Activated T-cell treated with anti-CD3 and anti-CD28 coated beads, Interleukin-2, amount 50 U/mL, for 1 hour (primary cell): ENCODE results near the gene PRDM12.
"Not testable (repeated sequence)": the region's sequence is repeated elsewhere in the genome, so short reads cannot be mapped to it uniquely, and the experiment has no call there.

Source experiments
- DNase-seq: peaks from one replicate; pipeline ENCODE4 v3.0.0-alpha.2; 2020

The PRDM12 gene

DNA sequence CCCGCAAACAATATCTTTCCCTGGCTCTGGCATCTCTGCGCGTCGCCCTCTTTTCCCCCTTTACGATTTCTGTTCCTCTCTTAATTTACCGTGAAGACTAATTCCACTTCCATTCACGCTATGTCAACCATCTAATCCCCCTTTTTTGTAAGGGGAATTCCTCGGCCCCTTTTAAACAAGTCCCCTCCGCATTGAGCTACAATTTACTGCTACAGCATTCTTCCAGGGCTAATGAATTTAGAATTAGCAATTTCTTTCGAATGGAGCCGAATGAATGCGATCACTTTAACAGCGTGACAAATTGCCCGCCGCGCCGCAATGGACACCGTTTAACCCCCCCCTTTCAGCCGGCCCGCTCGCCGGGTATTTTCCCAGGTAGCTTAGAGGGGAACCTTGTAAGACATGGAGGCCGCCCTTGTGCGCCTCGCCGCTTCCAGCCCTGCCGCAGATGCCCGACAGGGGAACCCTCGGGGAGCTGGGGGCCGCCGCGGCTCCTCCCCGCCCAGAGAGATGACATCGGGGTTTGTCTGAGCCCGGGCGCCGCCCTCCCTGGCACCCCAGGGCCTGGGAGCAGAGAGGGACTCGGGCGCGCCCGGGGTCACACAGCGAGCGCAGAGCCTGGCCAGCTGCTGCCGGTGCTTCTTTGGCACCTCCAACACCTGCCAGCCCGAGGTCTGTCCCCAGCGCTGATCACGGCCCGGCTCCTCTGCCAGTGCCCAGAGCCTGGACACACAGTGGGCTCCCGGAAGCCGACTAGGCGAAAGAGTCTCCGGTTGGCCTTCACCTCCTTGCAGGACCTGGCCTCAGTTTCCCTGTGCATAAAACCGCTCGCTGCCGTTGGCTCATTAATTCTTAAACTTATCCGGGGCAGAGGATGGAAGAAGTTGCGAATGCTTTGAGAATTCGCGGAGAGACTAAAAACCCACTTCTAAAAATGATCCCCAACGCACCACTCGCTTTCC, 1.3 kb downstream of the PRDM12 start:
- peak; percentile 24 for DNase-seq

DNA sequence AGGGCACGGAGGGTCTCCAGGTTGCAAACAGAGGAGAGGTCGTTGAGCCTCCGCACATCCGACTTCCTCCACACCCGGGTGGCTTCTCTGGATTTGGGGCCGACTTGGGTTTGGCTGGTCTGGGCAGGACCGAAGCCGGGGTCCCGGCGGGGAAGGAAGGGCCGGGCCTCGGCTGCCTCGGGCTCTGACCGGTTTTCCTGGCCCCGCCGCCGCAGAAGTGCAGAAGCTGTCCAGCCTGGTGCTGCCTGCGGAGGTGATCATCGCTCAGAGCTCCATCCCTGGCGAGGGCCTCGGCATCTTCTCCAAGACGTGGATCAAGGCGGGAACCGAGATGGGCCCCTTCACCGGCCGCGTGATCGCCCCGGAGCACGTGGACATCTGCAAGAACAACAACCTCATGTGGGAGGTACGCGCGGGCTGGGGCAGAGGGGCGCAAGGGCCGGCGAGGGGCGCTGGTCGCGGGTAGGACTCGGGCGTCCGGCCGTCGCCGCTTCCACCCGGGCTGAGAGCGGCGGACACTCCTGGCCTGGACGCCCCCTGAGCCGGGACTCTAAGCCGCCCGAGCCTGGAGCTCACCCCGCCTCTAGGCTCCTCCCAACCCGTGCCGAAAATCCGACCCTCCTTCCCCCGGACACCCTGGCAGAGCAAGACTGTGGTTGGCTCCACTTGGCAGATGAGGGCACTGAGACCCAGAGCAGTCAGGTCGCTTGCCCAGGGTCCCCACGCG, 2.2 kb downstream of the PRDM12 start:
- no peak for DNase-seq

DNA sequence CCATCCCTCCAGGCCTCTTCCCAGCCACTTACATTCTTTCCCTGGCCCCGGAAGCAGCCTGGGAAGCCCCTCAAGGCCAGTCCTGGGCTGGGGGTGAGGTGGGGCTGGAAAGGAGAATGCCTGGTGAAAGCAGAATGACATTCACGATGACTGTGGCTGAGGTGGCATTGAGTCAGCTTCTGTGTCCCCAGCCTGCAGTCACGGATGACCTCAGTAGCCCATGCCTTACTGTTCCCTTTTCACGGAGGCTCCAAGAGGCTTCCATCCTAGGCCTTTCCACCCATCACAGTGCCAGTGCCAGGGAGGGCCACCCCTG, 2.7 kb downstream of the PRDM12 start:
- DNase-seq = no peak

DNA sequence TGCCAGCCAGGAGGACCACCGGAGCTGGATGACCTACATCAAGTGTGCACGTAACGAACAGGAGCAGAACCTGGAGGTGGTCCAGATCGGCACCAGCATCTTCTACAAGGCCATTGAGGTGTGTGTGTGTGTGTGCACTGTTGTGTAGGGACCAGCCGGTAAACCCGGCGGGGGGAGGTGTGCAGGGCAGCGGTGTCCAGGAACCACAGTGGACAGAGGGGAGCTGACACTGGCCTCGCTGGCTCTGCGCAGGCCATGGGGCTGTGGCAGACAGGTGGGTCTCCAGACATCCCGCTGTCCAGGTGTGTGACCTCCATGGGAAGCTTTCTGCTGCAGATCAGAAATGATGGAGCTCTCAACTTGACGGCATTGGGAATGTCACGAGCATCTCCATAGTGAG, 3.8 kb downstream of the PRDM12 start:
- DNase-seq = no peak

DNA sequence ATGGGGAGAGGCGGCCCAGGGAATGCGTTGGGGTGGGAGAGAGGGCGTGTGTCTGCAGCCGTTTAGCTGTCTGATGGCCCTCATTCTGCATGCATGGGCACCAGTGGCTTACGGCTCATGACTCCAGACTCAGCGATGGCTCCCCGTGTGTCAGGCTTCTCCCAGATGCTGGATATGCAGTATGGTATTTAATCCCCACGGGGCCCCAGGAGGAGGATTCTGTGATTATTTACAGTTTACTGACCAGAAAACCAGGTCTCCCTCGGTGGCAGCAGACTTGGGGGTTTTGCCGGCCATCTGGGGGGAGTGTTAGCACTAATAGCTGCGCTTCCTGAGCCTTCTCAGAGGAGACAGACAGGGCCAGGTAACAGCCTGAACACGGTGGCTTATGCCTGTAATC, 4.3 kb downstream of the PRDM12 start:
- no peak for DNase-seq

DNA sequence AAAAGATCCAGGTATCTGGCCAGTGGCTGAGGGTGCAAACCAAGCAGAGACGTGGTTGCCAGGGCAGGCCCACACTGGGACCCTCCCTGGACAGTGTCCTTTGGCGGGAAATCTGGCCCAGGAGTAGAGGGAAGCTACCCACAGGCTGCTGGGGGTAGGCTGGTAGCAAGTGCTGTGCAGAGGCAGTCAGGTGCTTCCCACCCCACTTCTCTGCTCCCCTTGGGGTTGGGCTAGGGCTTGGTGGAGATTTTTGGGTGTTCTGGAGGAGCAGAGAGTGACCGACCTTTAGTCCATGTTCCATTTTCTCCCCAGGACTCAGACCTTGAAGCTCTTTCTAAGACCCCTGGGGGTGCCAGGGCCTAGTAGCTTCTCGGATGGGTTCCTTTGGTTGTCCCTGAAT, 5.6 kb downstream of the PRDM12 start:
- no peak for DNase-seq

DNA sequence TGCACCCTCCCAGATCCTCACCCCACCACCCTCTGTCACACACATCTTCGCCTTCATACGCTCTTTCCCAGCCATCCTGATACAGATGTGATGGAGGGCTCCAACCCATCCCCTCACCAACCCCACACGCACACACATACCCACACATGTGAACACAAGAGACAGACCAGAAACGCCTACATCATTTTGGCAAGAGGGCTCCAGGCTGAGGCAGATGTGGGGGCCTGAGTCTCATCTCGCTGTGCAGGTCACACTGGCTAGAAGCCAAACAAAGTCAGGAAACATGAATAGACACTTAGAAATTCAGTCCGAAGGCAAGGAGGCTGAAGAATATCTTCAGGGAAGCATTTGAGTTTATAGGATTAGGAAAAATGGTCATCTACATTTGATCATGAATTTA, 6.2 kb downstream of the PRDM12 start:
- DNase-seq = no peak

DNA sequence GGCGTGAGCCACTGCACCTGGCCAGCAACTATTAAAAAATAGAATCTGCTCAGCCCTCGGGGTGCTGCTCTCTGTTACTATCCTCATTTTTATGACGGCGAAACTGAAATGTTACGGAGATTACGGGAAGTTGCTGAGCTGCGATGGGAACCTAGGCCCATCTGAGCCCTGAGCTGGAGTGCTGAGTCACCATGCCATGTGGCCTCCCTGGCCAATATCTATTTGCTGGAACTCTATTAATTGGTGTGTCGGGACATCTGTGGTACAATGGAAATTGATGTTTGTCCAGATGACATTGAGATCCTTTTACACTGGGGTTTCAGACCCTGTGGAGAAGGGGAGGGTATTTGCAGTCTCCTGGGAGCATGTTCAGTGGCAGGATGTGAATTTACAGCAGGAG, 8.1 kb downstream of the PRDM12 start:
- no peak for DNase-seq

DNA sequence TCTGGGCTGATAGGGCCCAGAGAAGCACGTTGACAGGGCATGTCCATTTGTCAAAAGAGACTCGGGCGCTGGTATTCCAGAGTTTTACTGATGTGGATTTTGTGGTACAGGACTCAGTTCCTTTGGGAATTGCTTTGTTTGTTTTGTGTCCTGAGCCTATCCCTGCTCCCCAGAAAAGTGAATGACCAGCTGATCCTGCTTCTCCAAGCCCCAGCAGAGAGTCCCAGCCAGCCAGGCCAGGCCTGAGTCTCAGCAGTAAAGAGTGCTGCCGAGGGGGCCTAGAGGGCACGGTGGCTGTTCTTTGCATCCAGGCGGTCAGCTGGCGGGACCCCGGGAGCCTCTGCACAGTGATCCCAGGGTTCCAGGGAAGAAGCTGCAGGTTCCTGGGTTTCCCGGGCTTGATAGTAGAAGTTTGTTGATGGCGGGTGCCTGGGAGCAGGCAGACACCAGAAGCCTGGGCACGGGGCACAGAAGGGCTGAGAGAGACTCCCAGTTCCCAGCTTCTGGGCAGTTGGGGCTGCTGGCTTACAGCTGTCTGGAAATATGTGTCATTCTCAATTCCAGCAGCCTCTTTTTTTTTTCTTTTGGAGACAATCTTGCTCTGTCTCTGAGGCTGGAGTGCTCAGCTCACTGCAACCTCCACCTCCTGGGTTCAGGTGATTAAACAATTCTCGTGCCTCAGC, 8.7 kb downstream of the PRDM12 start:
- no peak for DNase-seq

DNA sequence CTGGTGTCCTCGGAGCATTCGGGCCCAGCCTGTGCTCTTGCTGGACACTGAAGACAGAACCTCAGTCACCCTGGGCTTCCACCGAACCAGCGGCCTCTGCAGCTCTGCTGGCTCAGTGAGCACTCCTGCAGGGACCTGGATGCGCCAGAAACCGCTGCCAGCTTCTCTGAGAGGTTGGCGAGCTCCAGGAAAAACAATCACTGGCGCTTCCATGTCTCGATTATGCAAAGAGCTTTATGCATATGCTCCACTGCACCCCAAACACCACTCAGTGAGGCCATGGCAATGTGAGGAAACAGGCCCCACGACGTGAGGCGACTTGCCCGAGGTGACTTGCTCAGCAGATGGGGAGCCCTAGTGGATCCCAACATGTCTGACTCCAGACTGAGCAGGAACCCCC, 11.0 kb downstream of the PRDM12 start:
- DNase-seq = no peak

DNA sequence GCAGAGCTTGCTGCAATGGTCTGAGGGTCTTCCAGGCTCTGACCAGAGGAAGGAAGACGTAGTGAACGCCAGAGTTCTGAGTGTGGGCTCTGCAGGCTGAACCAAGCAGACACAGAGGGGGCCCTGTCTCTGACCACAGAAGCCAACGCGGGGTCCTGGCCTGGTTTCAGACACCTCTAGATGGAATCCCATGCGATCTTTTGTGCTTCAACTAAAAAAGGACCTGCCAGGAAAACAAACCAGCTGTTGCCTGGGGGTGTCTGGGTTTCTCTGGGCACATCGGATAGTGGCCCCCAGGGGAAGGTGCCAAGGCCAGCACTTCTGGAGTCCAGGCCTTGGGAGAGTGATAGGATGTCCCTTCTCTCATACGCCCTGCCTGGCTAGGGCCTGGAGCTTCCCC, 12.9 kb downstream of the PRDM12 start:
- no peak for DNase-seq

DNA sequence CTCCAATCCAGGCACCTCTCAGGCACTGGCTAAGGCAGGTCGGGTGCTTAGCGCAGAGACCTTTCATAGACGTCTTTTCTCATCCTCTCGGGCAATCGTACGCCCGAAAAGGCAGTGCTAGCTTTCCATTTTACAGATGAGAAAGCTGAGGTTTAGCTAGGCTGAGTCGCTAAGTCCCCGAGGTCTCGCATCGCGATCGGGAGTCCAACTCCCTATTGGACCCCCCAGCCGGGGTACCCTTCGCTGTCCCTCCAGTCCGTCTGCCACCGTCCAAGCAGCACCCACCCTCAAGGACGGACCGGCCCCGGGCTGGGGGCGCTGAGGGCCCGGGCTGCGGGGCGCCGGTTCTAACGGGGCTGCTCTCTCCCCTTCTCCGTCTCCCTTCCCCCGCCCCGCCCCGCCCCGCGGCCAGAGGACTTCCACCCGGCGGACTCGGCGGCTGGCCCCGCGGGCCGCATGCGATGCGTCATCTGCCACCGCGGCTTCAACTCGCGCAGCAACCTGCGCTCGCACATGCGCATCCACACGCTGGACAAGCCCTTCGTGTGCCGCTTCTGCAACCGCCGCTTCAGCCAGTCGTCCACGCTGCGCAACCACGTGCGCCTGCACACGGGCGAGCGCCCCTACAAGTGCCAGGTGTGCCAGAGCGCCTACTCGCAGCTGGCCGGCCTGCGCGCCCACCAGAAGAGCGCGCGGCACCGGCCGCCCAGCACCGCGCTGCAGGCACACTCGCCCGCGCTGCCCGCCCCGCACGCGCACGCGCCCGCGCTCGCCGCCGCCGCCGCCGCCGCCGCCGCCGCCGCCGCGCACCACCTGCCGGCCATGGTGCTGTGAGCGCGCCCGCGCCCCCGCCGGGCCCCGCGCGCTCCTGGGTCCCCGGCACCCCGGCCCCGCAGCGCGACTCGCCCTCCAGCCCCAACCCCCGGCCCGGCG, 16.7 kb downstream of the PRDM12 start:
- peak; percentile 65 for DNase-seq

DNA sequence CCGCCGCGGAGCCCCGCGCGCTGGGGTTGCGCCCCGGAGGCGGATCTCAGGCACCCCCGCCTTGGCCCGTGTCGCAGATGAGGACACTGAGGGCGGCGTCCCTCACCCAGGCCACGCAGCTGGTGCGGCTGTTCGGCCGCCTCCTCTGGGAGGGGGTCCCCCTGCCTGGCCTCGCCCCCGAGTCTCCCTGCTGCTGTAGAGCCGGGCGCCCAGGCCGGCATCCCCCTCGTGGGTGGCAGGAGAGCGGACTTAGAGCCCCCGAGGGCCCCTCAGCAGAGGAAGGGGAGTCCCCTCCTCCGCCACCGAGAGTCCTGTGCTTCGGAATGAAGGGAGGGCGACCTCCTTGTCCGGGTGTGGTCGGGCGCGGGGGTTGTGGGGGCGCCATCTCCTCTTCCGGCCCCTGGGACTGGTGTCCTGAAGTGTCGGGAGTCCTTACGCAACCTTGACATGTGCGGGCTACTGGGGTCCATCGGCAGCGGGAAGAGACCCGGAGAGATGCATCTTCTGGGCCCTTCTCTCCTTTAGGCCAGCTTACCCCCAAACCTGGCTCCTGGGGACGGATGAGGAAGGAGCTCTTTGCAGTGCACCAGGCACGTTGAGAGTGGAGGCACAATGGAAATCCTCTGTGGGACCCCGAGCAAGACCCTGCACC, 17.5 kb downstream of the PRDM12 start:
- DNase-seq = no peak

DNA sequence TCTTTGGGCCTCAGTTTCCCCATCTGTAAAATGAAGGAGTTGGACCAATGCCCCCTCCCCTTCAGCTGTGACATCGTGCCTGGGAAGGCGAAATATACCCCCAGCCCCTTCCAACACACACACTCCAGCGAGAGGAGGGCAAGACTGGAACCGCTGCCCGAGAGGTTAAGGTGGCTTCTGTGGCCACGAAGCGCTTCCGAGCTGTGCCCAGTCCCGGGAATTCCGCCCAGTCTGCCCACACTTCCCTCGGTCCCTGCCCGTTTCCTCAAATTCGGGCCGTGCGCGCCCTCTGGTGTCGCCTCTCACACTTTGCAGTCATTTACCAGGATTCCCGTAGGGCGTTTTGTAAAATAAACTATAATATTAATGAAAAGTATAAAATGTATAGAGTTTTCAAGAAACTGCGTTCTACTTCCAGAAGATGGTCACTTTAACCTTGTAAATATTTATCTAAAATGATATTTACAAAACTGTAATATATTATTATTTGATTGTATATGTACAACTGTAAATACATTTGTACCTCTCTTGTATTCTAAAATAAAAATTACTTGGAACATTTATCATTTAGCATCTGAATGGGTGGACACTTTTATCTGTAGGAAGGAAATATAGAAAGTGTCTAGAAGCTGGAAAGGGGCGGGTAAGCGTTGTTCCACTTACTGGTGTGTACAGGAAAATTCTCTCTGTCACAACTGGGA, 18.2 kb downstream of the PRDM12 start:
- DNase-seq = peak; percentile 61

DNA sequence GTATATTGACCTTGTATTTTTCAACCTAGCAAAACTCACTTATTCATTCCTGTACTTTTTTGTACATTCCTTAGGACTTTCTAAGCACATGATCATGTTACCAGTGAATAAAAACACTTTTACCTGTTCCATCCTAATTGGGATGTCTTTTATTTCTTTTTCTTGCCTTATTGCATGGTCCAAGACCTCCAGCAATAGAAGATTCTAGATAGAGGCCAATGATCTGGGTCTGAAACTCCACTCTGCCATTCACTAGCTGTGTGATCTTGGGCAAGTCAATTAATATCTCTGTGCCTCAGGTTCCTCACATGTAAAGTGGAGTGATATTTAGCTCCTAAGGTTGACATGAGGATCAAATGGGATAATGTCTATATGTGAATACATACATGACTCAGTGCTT, 20.7 kb downstream of the PRDM12 start:
- DNase-seq = no peak

DNA sequence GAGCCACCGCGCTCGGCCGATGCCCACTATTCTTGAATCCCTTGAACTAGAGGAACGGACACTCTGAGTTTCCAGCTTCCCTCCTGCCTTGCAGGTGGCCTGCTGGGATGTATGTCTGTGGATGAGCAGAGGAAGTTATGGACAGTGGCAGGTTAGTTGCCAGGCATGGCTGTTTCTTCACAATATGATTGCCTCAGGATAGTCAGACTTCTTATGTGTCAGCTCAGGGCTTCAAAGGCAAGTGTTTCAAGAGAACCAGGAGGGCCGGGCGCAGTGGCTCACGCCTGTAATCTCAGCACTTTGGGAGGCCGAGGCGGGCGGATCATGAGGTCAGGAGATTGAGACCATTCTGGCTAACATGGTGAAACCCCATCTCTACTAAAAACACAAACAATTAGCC, 21.6 kb downstream of the PRDM12 start:
- not testable (repeated sequence) for DNase-seq

DNA sequence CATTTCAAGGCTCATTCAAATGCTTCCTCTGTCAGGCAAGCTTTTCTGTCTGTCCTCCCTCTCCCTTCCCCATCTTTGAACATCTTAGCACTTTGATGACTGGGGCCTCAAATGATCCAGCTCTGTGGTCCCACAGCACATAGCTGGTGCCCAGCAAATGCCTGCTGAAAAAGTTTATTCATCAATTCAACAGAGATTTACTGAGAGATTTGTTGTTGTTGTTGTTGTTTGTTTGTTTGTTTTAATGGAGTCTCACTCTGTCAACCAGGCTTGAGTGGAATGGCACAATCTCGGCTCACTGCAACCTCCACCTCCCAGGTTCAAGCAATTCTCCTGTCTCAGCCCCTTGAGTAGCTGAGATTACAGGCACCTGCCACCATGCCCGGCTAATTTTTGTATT, 23.2 kb downstream of the PRDM12 start:
- DNase-seq = no peak

DNA sequence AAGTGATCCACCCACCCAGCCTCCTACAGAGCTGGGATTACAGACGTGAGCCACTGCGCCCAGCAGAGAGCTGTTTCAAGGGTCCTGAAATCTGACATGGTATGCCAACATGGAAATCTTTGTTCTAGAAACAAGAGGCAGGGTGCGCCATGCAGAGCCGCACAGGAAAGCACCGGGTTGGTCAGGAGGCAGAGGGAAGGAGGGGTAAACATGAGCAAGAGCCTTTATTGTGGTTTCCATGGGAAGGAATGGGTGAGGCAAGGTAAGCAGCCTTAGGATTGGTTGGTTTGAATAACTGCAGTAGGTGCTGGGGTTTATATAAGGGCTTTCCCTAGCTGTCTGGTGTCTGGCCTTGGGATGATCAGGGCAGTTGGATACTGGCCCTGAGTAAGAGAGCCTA, 23.7 kb downstream of the PRDM12 start:
- DNase-seq = no peak

DNA sequence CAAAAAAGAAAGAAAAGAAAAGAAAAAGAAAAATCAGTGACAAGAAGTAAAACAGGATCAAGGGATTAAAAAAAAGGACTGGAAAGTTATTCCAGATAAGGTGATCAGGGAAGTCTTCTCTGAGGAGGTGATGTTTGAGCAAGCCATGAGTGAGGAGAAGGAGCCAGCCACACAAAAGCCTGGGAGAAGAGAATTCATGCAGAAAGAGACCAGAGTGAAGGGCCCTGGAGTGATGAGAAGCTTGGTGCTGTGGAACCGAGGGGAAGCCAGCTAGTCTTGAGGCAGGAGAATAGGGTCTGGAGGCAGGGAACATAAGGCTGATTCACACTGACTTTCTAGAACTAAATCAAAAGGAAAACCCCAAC, 25.2 kb downstream of the PRDM12 start:
- no peak for DNase-seq

DNA sequence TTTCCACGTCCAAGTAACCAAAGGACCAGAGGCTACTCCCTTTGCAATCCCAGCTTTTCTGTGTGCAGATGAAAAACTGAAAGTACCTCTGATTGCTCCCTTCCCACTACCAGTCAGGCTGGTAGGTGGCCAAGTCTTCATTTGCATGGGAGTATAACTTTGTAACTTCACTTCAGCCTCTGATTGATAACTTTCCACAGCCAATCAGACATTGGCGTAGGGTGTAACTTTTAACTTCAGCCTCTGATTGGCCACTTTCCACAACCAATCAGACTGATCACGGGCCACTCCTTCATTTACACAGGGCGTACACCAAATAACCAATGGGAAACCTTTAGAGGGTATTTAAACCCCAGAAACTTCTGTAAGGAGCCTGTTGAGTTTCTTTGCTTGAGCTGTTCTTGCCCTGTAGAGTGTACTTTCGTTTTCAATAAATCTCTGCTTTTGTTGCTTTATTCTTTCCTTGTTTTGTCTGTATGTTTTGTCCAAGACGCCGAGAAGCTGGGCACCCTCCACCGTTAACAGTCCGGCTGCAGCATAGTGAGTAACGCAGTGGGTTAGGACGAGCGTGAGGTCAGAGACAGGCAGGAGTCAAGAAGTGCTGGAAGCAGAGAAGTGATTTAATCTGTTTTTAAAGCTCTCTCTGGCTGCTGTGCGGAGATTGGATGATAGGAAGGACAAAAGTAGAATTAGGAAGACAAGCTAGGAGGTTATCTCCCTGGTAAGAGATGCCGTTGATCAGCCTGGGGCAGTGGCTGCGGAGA, 25.7 kb downstream of the PRDM12 start:
- DNase-seq = no peak

DNA sequence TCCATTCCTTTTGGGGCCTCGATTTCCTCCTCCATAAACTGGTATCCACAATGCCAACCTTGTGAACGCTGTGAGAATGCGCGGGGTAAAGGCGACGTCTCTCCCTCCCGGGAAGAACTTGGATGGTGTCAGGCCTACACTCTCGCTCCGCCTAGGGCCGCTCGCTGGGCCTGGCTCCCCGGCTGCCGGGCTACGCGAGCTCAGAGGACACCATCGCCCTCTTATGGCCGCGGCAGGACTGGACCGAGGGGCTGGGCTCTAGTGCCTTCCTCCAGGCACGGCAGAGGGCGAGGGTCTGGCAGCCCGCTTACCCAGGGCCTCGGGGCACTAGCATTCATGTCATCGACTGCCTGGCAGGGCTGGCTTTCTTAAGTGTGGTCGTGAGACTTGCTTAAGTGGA, 27.9 kb downstream of the PRDM12 start:
- no peak for DNase-seq
